SKM-1 (cell line): ENCODE results near the gene WDR76.

ENCODE experiments used
- DNase-seq: peaks from one replicate; lab custom pipeline; 2025; ENCODE audit not compliant: unreplicated experiment; lab: John Stamatoyannopoulos, UW

Gene WDR76

GRCh38 chr15:43911235-43911781, 84.5 kb downstream of the WDR76 start:
- no peak for DNase-seq

GRCh38 chr15:43912208-43912607, 85.4 kb downstream of the WDR76 start:
- DNase-seq, result no peak

GRCh38 chr15:43913026-43913780, 86.4 kb downstream of the WDR76 start:
- no peak for DNase-seq

GRCh38 chr15:43913941-43914340, 87.1 kb downstream of the WDR76 start:
- no peak for DNase-seq

GRCh38 chr15:43915631-43916325, 89.0 kb downstream of the WDR76 start:
- no peak for DNase-seq

- no peak for DNase-seq
These were observed 89.5 kb downstream of the WDR76 start for GRCh38 chr15:43916326-43916660.
